C4-2B (cell line): Measurements from ENCODE around the gene FBXL17.

Experiments used
- ZFX ChIP-seq: fragments of 450-650 bp; IDR thresholded peaks from 2 replicates; pipeline ENCODE4 v1.6.1; 2017
- TF ChIP-seq, protein P1 (sequence below): fragments of 450-650 bp; conservative IDR thresholded peaks from 2 replicates; pipeline ENCODE4 v1.5.1; 2017; ENCODE audit warnings: mild to moderate bottlenecking

DNA sequence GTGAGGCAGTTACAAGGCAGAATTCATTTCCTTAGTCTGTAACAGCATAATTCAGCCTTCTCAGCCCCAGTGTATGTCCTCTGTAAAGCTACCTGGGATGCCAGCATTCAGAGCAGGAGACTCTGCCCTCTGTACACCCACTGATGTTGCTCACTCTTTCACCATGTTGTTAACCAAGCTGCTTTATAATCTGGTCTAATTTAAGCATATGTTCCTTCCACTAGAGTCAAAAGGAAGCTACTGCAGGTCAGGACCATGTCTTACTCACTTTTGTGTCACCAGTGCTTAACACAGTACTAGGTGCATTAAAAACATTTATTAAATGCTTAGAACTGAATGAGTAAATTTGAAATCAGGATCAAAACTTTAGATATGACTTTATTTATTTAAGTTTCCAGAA lies 185.6 kb downstream of the FBXL17 start:
- TF ChIP-seq, protein P1, sequence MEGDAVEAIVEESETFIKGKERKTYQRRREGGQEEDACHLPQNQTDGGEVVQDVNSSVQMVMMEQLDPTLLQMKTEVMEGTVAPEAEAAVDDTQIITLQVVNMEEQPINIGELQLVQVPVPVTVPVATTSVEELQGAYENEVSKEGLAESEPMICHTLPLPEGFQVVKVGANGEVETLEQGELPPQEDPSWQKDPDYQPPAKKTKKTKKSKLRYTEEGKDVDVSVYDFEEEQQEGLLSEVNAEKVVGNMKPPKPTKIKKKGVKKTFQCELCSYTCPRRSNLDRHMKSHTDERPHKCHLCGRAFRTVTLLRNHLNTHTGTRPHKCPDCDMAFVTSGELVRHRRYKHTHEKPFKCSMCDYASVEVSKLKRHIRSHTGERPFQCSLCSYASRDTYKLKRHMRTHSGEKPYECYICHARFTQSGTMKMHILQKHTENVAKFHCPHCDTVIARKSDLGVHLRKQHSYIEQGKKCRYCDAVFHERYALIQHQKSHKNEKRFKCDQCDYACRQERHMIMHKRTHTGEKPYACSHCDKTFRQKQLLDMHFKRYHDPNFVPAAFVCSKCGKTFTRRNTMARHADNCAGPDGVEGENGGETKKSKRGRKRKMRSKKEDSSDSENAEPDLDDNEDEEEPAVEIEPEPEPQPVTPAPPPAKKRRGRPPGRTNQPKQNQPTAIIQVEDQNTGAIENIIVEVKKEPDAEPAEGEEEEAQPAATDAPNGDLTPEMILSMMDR: no peak; the same call in 1 of the 2 replicates
- no peak for TF ChIP-seq ZFX
